GM13977 (cell line): ENCODE measurements around the gene LRMDA.

Experiments used
- DNase-seq: peaks from one replicate; pipeline ENCODE4 v3.0.0; 2012; ENCODE audit warnings: low spot score
- in situ Hi-C: fragments of 300-500 bp; cut with MboI; formaldehyde crosslinking; loops from one replicate; pipeline ENCODE4 v1.12.0; 2022; ENCODE audit warnings: low sequenced_read_pairs, low pct_unique_long_range_greater_than_20kb, mixed read lengths, inconsistent platforms; ENCODE audit not compliant: unreplicated experiment
- TF ChIP-seq, protein P1 (sequence below): IDR thresholded peaks from 2 replicates; pipeline ENCODE4 v1.5.1; 2012; ENCODE audit warnings: mild to moderate bottlenecking, control low read depth; ENCODE audit not compliant: insufficient read depth; ENCODE audit errors: extremely low read depth, missing control alignments

The LRMDA gene

DNA sequence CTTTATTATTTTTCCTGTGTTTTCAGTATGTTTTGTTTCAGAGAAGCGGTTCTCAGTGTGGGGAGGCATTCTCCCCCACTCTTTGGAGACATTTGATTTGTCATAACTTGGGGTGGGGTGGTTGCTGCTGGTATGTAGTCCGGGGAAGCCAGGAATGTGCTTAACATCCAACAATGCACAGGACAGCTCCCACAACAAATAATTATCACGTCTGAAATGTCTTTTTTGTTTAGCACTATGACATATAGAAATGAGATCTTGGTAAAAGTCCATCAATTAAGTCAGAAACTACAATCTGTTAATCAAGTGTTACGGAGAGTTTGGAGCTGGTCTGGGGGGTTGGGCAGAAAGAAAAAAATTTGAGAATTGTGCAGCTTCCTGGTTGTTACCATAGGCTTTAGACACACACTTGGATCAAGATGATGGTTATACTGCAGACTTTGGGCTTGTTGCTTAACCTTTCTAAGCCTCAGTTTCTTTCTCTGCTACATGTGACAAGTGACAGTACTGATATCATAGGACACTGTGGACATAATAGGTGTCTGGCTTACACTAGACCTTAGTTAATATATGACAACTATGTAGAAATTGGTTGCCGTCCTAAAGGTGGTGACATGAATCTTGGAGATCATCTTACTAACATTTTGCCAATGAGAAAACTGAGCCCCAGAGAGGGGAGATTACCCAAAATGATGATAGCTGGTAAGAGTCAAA, 113.7 kb downstream of the LRMDA start:
- DNase-seq = no peak
- in situ Hi-C loops = no loop called here
- TF ChIP-seq, protein P1, sequence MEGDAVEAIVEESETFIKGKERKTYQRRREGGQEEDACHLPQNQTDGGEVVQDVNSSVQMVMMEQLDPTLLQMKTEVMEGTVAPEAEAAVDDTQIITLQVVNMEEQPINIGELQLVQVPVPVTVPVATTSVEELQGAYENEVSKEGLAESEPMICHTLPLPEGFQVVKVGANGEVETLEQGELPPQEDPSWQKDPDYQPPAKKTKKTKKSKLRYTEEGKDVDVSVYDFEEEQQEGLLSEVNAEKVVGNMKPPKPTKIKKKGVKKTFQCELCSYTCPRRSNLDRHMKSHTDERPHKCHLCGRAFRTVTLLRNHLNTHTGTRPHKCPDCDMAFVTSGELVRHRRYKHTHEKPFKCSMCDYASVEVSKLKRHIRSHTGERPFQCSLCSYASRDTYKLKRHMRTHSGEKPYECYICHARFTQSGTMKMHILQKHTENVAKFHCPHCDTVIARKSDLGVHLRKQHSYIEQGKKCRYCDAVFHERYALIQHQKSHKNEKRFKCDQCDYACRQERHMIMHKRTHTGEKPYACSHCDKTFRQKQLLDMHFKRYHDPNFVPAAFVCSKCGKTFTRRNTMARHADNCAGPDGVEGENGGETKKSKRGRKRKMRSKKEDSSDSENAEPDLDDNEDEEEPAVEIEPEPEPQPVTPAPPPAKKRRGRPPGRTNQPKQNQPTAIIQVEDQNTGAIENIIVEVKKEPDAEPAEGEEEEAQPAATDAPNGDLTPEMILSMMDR = no peak

DNA sequence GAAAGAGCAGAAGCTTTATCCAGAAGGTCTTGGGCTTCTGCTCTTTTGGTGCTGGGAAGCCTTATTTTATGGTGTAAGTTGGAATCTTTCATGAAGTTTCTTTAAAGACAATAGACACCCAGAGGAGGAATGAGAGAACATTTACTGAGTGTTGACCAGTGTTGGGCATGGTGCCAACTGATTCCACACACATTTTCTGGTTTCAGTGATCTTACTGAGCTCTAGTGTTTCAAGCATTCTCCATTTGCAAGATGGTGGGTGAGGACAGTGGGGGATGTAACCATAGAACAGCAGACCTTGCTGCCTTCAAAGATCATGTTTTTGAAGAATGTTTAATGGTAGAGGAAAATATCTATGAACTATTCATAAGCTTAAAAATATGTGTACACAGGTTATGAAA, 114.6 kb downstream of the LRMDA start:
- DNase-seq = no peak
- TF ChIP-seq, protein P1 = no peak
- in situ Hi-C loops = no loop called here

DNA sequence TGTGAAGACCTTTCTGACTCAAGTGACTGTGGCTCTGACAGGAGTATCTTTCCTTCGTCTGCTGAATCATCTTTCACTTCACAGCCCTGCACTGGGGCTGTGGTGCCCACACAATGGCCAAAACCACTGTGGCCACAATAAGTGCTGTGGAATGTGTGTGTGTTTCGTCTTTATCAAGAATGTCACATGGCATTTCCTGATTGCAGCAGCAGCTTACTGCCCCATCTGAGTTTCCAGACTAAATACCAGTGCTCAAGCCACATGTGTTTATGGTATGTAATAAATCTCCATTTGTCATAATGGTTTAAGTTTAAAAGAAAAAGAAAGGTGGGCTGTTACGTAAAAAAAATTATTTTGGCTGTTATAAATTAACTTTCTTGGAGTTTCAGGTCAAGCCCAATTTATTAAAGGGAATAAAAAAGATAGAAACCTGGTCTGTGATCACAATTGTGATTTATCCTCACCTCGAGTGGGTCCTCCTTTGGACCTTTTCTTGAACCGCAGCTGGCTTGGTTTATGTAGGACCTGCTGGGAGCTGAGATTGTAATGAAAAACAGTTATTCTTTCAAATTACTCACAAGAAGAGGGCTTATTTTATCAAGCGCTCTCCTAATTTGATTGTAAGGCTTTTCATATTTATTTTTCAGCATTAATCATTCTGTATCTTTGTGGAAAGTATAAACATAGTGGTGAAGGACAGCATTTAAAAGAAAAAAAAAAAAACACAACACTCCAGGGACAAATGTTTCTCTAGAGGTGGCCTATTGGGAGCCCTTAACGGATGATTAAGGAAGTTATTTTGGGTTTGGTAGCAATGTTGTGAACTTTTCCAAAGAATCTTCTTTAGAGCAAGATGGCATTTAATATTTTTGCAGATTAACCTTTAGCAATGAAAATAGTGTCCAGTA, 116.2 kb downstream of the LRMDA start:
- TF ChIP-seq, protein P1 = no peak
- DNase-seq = no peak
- in situ Hi-C loops = no loop called here

- TF ChIP-seq, protein P1 = no peak
- no peak for DNase-seq
- in situ Hi-C loops = no loop called here
These were observed 116.9 kb downstream of the LRMDA start for GRCh38 chr10:75548356-75548755.

- TF ChIP-seq, protein P1 = no peak
- in situ Hi-C loops = no loop called here
- no peak for DNase-seq
These were observed 118.8 kb downstream of the LRMDA start for GRCh38 chr10:75550191-75550590.

GRCh38 chr10:75552171-75552570, 120.7 kb downstream of the LRMDA start:
- TF ChIP-seq, protein P1 = no peak
- no peak for DNase-seq
- in situ Hi-C loops = no loop called here
